ENCODE data around the gene HOXB1.
"Not testable (repeated sequence)": the region's sequence is repeated elsewhere in the genome, so short reads cannot be mapped to it uniquely, and the experiment has no call there.

The HOXB1 gene

GRCh38 chr17:48491527-48492273 is 39.1 kb downstream of the HOXB1 start:
- DNase-seq = no peak

- DNase-seq = no peak
Observed at GRCh38 chr17:48490451-48490892, 40.3 kb downstream of the HOXB1 start.

GRCh38 chr17:48489781-48490180 is 41.0 kb downstream of the HOXB1 start:
- DNase-seq = no peak

- DNase-seq = no peak
Observed at GRCh38 chr17:48488548-48489106, 42.2 kb downstream of the HOXB1 start.

- no peak for DNase-seq
Observed at GRCh38 chr17:48487221-48487620, 43.6 kb downstream of the HOXB1 start.

GRCh38 chr17:48486557-48486956 is 44.3 kb downstream of the HOXB1 start:
- no peak for DNase-seq

- no peak for DNase-seq
Observed at GRCh38 chr17:48484850-48485249, 46.0 kb downstream of the HOXB1 start.

- DNase-seq = no peak
Observed at GRCh38 chr17:48484256-48484655, 46.6 kb downstream of the HOXB1 start.

- no peak for DNase-seq
Observed at GRCh38 chr17:48483471-48484131, 47.2 kb downstream of the HOXB1 start.

- no peak for DNase-seq
Observed at GRCh38 chr17:48483004-48483403, 47.8 kb downstream of the HOXB1 start.

GRCh38 chr17:48482301-48482700 is 48.5 kb downstream of the HOXB1 start:
- DNase-seq = not testable (repeated sequence)

- DNase-seq = no peak
Observed at GRCh38 chr17:48479014-48479402, 51.8 kb downstream of the HOXB1 start.
